Measurements from ENCODE around the gene SHANK1. TPM values are rescaled to one million over a fixed set of nuclear protein-coding genes. Genes with fewer than 3 reads are reported as not detected.
A peak's percentile ranks its signal among the peaks of the same experiment; 100 is the strongest.

SHANK1 gene
- total and polyA plus RNA-seq, 11 donors: 0.03 to 2.1 (median 0.44) TPM; not detected in 1

- DNase-seq (no peak), ATAC-seq (no peak)
Measured at GRCh38 chr19:50735869-50736268, 16.3 kb upstream of the SHANK1 start.

GRCh38 chr19:50729894-50730293, 10.3 kb upstream of the SHANK1 start:
- Histone ChIP-seq H3K27ac (no peak overlapping the region), H3K4me3 (no peak overlapping the region), H3K9me3 (no peaks in the 10 kb centered on the region), H3K36me3 (no peaks in the 10 kb centered on the region), H3K27me3 (peaks cover 0 to 52% (median 6%) of the 10 kb centered on the region in 9 donors), H3K4me1 (peaks cover 0 to 20% (median 5%) of the 10 kb centered on the region in 12 donors)
- ATAC-seq: no peak
- no peak for DNase-seq
- intact Hi-C loops (cut with DNase I): no loop called here
- 61 to 78% (median 64%) methylated on average over 5 of the region's 5 CpGs for WGBS, 4 donors
- TF ChIP-seq POLR2A (IDR thresholded peaks at IDR 0.05) (no peak), CTCF (IDR thresholded peaks at IDR 0.05) (no peak)

More at GRCh38 chr19:50735869-50736268, 16.3 kb upstream of the SHANK1 start:
- intact Hi-C loops (cut with DNase I): no loop called here
- no peaks in the 10 kb centered on the region for H3K9me3 ChIP-seq
- TF ChIP-seq CTCF (IDR thresholded peaks at IDR 0.05) (no peak), POLR2A (IDR thresholded peaks at IDR 0.05) (no peak)
- no peak overlapping the region for H3K27ac ChIP-seq
- no peak overlapping the region for H3K4me3 ChIP-seq
- H3K36me3 ChIP-seq: no peaks in the 10 kb centered on the region
- H3K4me1 ChIP-seq: no peaks in the 10 kb centered on the region
- 33 to 40% (median 37%) methylated on average over 7 of the region's 7 CpGs for WGBS, 4 donors
- H3K27me3 ChIP-seq: peaks cover 0 to 72% (median 18%) of the 10 kb centered on the region in 9 donors

GRCh38 chr19:50728084-50728737, 8.6 kb upstream of the SHANK1 start:
- Histone ChIP-seq H3K4me3 (peak overlapping the region in 1 of 12 donors; percentile 17), H3K27ac (no peak overlapping the region), H3K36me3 (no peaks in the 10 kb centered on the region), H3K4me1 (peaks cover 0 to 34% (median 5%) of the 10 kb centered on the region in 12 donors), H3K27me3 (peaks cover 0 to 53% (median 21%) of the 10 kb centered on the region in 9 donors), H3K9me3 (no peaks in the 10 kb centered on the region)
- TF ChIP-seq POLR2A (IDR thresholded peaks at IDR 0.05) (no peak), CTCF (IDR thresholded peaks at IDR 0.05) (no peak)
- WGBS, 4 donors: 4 to 18% (median 12%) methylated on average over 15 to 39 of the region's 39 CpGs
- intact Hi-C loops (cut with DNase I): no loop called here
- DNase-seq: peak; percentile 71 to 88 (median 83)
- peak in 3 of 4 donors; percentile 14 to 30 (median 25) for ATAC-seq

- Histone ChIP-seq H3K4me3 (peak overlapping the region in 9 of 12 donors; percentile 50 to 71 (median 66)), H3K4me1 (peaks cover 0 to 34% (median 5%) of the 10 kb centered on the region in 12 donors), H3K9me3 (no peaks in the 10 kb centered on the region), H3K27ac (no peak overlapping the region), H3K27me3 (peaks cover 0 to 56% (median 20%) of the 10 kb centered on the region in 9 donors), H3K36me3 (no peaks in the 10 kb centered on the region)
- ATAC-seq (no peak), DNase-seq (no peak)
- TF ChIP-seq POLR2A (IDR thresholded peaks at IDR 0.05) (no peak), CTCF (IDR thresholded peaks at IDR 0.05) (no peak)
- intact Hi-C loops (cut with DNase I): no loop called here
- 70 to 76% (median 73%) methylated on average over 9 of the region's 9 CpGs for WGBS, 4 donors
Measured at GRCh38 chr19:50725911-50726230, 6.3 kb upstream of the SHANK1 start.

Data from heart left ventricle (tissue), 16 donors.